T follicular helper cell (primary cell): ENCODE data around the gene NABP2.

Source experiments
- DNase-seq: peaks from one replicate; pipeline ENCODE4 v3.0.0-alpha.2; 2020; ENCODE audit warnings: low read depth

The NABP2 gene

GRCh38 chr12:56213878-56214277 is 10.3 kb upstream of the NABP2 start:
- no peak for DNase-seq

DNA sequence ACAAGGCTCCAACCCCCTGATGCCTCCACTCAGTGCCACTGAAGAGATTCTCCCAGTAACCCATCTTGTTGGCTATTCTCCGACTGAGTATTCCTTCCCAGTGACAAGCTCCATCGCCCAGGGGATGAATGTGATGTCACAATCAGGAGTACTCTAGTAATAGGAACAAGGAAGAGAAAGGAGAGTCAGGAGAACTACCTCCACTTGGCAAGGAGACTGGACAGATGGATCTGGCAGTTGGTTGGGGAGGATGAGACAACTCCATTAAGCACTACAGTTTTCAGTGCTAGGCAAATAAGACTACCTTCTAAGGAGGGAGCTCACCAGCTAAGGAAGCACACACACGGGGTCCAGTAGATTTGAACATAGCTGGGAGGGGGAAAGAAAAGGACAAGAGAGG is 7.7 kb upstream of the NABP2 start:
- no peak for DNase-seq

DNA sequence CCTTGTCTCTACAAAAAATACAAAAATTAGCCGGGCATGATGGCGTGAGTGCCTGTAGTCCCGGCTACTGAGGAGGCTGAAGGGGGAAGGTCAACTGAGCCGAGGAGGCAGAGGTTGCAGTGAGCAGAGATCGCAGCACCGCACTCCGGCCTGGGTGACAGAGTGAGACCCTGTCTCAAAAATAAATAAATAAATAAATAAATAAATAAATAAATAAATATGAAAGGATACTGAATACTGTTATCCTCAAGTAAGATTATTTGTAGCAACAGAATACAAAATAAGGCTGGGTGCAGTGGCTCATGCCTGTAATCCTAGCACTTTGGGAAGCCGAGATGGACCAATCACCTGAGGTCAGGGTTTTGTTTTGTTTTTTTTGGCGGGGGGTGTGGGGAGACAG is 4.3 kb upstream of the NABP2 start:
- no peak for DNase-seq

DNA sequence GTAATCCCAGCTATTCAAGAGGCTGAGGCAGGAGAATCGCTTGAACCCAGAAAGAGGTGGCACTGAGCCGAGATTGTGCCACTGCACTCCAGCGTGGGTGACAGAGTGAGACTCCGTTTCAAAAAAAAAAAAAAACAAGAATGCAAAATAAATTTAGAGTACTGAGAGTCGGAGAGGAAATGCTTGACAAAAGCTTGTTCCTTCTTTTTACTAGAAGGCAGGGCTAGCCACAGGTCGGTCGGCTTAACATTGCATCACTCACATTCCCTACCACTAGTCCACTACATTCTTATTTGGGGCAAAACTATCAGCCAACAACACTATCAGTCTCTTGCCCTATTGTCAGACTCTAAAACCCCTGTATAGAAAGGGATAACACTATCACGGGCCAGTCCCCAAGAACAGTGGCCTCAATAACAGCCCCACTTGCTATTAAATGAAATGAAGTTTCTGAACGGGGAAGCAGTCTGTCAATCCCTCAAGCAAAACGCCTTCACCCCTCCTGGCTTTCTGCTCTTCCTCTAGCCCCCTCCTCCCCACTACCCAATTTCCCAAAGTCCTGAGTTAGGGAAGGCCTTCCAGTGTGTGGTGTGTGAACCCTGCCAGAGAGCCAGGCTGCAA is 3.4 kb upstream of the NABP2 start:
- DNase-seq: no peak

GRCh38 chr12:56221232-56221756 is 2.8 kb upstream of the NABP2 start:
- DNase-seq: no peak

DNA sequence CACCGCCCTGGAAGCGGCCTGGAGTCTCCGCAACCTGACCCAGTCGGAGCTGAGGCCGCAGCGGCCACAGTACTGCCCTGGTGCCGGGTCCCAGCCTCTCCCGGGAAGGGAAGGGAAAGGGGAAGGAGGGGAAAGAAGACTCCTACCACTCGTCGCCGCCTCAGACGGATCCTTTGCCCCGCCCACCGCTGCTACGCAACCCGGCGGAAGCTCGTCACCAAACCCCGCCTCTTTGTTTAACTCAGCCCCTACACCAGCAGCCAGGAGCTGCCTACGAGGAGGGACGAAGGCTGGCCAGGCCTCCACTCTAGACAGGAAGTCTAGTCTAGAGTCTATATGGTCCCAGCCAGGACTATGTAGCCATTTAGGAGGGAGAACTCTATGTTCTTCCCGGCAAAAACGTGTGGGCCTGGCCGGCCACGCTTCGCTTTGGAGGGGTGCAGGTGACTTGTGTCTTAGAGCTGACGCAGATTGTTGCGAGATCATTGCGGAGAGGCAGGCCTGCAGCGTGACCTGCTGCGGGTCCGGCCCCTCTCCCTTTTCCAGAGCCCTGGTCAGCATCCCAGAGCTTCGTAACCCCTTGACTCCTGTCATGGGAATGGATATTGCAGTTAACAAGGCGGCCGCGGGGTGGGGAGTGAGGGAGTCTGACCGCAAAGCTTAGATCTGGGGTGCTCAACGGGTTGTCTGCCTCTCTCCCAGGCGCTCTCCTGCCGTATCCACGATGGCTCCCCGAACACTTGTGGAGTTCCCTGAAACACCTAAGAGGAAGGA is 2.2 kb upstream of the NABP2 start, which contains the start of gene RNF41:
Gene RNF41 (minus strand): TSS at position 166 of the 774 bp plus-strand sequence. CDS start 7,875 bp downstream, outside the sequence.
- DNase-seq: peak; percentile 85

DNA sequence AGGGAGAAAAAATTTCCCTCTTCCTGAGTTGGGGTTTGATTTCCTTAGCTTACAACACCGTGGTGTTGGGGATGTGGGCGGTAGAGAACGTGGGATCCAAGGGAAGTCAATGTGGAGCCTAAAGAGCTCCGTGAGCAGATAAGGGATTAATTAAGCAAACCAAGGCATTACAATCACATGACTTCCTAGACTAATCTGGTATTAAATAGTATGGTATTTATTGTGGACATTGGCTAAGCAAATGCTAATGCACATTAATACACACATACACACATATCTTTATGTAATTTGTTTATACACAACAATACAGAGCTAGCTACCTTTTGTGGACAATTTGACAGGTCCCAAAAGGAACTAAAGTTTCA is 1.6 kb upstream of the NABP2 start:
- no peak for DNase-seq

DNA sequence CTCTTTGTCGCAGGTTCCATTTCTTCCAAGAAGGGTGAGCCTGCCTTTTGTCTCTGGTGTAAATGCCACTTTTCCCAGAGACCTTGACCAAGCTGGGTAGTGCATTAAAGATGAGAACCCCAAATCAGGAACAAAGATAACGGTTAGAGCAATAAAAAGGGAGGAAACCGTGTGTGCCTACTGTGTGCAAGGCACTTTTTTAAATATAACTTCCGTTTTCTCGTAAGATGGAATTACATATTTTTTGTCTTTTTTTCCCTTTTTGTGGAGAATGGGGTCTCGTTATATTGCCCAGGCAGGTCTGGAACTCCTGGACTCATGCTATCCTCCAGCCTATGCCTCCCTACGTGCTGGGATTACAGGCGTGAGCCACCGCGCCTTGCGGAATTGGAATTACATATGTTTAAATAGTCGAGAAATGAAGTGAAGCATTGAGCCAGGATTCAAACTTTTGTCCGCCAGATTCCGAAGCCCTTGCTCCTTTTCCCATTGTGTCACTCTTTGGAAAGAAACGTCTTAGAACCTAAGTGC is 506 bp upstream of the NABP2 start:
- DNase-seq: no peak

DNA sequence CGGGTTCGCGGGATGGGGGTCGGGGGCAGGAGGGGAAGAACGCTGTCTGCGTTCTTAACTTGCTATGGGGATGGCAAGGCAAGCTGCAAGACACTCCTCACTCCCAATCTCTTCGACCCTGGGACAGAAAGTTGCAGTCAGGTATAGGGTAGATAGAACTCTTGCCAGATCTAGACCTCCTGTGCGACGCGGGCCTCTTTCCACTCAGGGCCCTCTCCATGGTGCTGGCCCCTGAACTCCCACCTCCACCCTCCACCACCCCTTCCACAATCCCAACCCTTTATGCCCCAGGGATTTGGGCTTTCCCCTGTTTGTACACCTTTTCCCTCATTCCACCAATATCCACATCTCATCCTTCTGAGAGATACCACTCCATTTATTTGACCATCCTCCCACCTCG is 812 bp downstream of the NABP2 start:
- no peak for DNase-seq

GRCh38 chr12:56229082-56229481 is 4.9 kb downstream of the NABP2 start:
- DNase-seq: no peak

- DNase-seq: no peak
Observed at GRCh38 chr12:56229916-56230431, 5.8 kb downstream of the NABP2 start, which contains the start of gene SLC39A5. Gene SLC39A5 (plus strand): TSS chr12:56230051. CDS start chr12:56231275, 1,224 bp downstream.

DNA sequence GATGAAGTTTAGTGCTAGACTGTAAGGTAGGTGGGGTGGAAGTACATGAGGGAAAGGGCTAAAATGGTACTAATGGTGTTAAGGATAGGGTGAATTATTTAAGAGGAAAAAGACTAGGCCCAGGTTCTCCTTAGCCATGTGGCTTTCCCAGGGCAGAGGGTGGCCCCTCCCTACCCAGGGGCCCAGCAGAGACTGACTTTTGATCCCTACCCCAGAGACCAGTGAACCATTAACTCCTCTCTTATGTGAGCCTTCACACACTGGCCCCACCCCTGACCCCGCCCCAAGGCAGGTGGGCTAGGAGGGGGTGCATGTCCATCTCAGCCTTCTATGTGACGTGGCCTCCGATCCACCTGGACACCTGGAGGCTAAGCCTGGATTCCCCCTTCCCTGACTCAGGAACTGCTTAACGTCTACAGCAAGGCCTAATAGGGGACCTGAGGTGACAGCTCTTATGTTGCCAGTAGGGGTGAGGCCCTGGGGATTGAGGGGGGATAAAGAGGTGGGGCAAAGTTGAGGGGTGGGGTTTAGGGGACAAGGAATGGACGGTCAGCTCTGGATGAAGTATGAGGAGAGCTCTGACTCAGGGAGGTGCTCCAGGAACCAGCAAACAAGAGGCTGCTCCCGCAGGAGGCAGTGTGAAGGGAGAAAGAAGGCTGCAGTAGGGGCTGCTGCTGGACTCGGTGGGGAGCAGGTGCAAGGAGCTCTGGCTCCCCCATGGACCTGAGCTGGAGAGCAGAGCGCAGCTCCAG is 6.5 kb downstream of the NABP2 start:
- no peak for DNase-seq

DNA sequence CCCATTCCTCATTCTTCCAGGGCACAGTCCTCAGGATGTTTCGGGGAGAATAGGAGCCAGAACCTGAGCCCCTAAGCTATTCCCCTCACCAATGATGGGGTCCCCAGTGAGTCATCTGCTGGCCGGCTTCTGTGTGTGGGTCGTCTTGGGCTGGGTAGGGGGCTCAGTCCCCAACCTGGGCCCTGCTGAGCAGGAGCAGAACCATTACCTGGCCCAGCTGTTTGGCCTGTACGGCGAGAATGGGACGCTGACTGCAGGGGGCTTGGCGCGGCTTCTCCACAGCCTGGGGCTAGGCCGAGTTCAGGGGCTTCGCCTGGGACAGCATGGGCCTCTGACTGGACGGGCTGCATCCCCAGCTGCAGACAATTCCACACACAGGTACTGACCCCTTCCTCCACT is 7.0 kb downstream of the NABP2 start:
- no peak for DNase-seq

GRCh38 chr12:56234746-56235436 is 10.7 kb downstream of the NABP2 start:
- DNase-seq: no peak

GRCh38 chr12:56236091-56236490 is 11.9 kb downstream of the NABP2 start:
- no peak for DNase-seq

DNA sequence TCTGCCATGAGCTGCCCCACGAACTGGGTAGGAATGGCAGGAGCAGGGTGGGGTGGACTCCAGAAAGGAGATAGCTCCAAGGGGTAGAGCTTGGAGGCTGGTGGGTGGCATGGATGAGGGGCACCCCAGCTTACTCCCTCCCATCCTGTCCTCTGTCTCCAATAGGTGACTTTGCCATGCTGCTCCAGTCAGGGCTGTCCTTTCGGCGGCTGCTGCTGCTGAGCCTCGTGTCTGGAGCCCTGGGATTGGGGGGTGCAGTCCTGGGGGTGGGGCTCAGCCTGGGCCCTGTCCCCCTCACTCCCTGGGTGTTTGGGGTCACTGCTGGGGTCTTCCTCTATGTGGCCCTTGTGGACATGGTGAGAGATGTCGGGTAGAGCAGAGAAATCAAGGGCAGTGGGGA is 12.8 kb downstream of the NABP2 start:
- DNase-seq: no peak

DNA sequence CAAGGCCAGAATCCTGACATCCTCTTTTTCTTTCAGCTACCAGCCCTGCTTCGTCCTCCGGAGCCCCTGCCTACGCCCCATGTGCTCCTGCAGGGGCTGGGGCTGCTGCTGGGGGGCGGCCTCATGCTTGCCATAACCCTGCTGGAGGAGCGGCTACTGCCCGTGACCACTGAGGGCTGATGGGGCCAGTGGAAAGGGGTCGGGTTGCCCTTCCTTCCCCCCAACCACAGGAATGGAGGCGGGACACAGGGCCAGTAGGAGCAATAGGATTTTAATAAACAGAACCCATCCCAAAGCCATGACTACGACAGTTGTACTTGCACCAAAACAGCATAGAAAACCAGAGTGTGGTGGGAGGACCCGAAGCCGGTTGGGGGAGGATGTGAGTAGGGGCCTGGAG is 13.4 kb downstream of the NABP2 start:
- no peak for DNase-seq

DNA sequence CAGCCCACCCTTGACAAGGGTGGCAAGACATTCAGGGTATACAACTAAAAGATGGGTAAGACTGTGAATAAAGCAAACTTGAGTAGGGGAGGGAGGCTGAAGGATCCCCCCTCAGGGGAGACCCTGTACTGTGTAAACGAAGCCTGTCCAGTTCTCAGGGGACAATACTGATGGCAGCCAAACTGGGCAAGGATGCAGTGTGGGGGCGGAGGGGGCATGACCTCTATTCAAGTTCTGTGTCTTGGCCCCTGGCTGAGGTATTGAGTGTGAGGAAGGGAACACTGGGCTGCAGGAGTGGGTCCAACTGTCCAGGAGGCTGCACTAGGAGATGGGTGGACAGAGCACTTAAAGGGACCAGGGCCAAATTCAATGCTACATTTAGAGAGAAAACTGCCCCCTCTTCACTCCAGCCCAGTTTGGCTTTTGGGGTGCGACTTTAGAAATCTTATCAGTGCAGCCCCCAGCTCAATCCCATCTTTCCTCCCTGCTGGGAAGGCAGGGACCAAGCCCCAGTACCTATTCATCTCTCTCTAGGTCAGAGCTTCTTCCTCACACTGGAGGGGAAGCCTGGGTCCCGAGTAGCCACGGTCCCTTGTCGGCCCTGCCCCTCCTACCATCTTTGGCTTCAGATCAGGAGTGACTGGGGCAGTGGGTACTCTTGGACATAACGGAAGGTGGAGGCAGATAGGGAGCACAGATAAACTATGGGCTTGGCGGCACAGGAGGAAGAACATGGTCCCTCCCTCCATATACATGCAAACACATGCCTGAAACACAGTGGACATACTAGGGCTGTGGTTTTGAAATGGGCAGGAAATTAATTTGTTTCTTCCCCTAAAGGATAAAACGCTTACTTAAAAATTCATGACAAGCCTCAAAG is 17.5 kb downstream of the NABP2 start:
- DNase-seq: no peak

DNA sequence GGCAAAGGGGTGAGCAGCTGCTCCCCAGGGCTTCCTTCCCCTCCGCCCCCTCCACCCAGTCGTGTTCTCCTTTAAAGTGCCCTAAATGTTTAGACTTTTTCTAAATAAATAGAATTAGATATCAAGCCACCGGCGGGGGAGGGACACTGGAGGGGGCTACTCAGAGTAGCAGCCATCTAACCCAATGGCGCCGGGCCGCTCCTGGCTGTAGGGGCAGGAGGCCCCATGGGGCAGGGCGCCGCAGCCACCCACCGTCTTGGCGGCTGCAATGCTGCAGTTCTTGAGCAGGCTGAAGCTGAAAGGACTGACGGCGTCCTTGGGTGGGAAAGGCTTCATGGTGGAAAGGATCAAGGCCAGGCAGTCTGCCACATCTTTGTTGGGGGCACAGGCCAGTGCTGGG is 18.8 kb downstream of the NABP2 start:
- DNase-seq: no peak

GRCh38 chr12:56243731-56244181 is 19.6 kb downstream of the NABP2 start:
- DNase-seq: no peak
